ENCODE measurements around the gene NFIA.

The NFIA gene

DNA sequence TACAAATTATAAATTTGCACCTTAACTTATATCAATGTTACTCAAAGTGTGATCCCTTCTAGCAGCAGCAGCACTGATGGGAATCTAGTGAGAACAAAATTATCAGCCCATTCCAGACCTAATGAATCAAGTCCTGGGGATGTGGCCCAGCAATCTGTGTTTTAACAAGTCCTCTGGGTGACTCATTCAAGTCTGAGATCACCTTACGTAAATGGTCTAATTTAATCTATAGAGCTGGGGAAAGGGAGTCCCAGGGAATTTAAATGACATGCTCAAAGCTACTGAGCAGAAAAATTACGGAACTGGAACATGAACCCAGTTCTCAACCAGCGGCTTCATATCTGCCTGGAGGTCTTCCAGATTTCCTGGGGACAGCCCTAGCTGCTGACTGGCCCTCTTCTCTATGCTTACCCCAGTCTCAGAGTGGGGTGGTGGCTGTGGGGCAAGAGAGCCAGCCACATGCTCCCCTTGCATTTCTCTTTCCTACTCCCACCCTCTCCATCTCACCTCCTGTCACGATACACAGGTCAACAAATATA, 422.6 kb downstream of the NFIA start:
- H3K9me3 ChIP-seq (ENCODE audit: control insufficient read depth, insufficient read depth, low read depth, low read length), result no peaks in the 10 kb centered on the region
- no peak overlapping the region for H3K4me3 ChIP-seq (ENCODE audit: low read depth, low read length)
- no peaks in the 10 kb centered on the region for H3K36me3 ChIP-seq (ENCODE audit: control insufficient read depth in 2 of 2, insufficient read depth in 1 of 2, low read length in 2 of 2)
- H3K4me1 ChIP-seq (ENCODE audit: control insufficient read depth, insufficient read depth, low read length), result no peaks in the 10 kb centered on the region
- CTCF ChIA-PET, result interaction anchor here (1.1 kb wide), 1 partner anchor 51 kb away, joined by 4 read pairs; no protein-coding TSS in a partner anchor
- POLR2A ChIA-PET, result no interaction called here
- H3K27ac ChIP-seq (ENCODE audit: extremely low read depth, low read depth, low read length), result no peak overlapping the region
- TF ChIP-seq ZNF112 (tag by site-specific recombination; IDR thresholded peaks at IDR 0.05) (no peak), MYNN (tag by site-specific recombination; IDR thresholded peaks at IDR 0.05; ENCODE audit: borderline replicate concordance) (no peak), ZNF184 (tag by site-specific recombination; IDR thresholded peaks at IDR 0.05) (peak; percentile 81), ZNF677 (tag by site-specific recombination; IDR thresholded peaks at IDR 0.05) (no peak), ZNF701 (tag by site-specific recombination; IDR thresholded peaks at IDR 0.05) (no peak), ZNF544 (tag by site-specific recombination; IDR thresholded peaks at IDR 0.05) (no peak), ZNF48 (tag by site-specific recombination; IDR thresholded peaks at IDR 0.05) (no peak), EGR2 (tag by site-specific recombination; IDR thresholded peaks at IDR 0.05; ENCODE audit: low read depth) (no peak), GLIS1 (tag by site-specific recombination; IDR thresholded peaks at IDR 0.05) (0 out of 2 replicates have a peak, but pooled peaks have one; percentile 34), HOXA7 (CRISPR knock-in tag; IDR thresholded peaks at IDR 0.05; ENCODE audit: borderline replicate concordance) (no peak), ZFP69B (tag by site-specific recombination; IDR thresholded peaks at IDR 0.05) (0 out of 2 replicates have a peak, but pooled peaks have one; percentile 15), ZNF624 (tag by site-specific recombination; IDR thresholded peaks at IDR 0.05) (no peak), ZNF248 (tag by site-specific recombination; IDR thresholded peaks at IDR 0.05) (no peak), BCL11A (tag by site-specific recombination; IDR thresholded peaks at IDR 0.05; ENCODE audit: low read depth) (no peak), ZFP3 (tag by site-specific recombination; IDR thresholded peaks at IDR 0.05; ENCODE audit: low read depth) (no peak), ZXDB (tag by site-specific recombination; IDR thresholded peaks at IDR 0.05) (peak; percentile 35; the same call in 1 of the 2 replicates), SP3 (tag by site-specific recombination; IDR thresholded peaks at IDR 0.05) (no peak), GLIS2 (tag by site-specific recombination; IDR thresholded peaks at IDR 0.05) (no peak), KLF1 (tag by site-specific recombination; IDR thresholded peaks at IDR 0.05) (no peak), ZBTB7A (tag by site-specific recombination; IDR thresholded peaks at IDR 0.05; ENCODE audit: low read depth) (no peak), ZNF169 (tag by site-specific recombination; IDR thresholded peaks at IDR 0.05) (no peak), ZNF600 (tag by site-specific recombination; IDR thresholded peaks at IDR 0.05) (0 out of 2 replicates have a peak, but pooled peaks have one; percentile 33)
- TF ChIP-seq, protein P1, sequence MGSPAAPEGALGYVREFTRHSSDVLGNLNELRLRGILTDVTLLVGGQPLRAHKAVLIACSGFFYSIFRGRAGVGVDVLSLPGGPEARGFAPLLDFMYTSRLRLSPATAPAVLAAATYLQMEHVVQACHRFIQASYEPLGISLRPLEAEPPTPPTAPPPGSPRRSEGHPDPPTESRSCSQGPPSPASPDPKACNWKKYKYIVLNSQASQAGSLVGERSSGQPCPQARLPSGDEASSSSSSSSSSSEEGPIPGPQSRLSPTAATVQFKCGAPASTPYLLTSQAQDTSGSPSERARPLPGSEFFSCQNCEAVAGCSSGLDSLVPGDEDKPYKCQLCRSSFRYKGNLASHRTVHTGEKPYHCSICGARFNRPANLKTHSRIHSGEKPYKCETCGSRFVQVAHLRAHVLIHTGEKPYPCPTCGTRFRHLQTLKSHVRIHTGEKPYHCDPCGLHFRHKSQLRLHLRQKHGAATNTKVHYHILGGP (tag by site-specific recombination; IDR thresholded peaks at IDR 0.05), result no peak
- TF ChIP-seq, protein P2, sequence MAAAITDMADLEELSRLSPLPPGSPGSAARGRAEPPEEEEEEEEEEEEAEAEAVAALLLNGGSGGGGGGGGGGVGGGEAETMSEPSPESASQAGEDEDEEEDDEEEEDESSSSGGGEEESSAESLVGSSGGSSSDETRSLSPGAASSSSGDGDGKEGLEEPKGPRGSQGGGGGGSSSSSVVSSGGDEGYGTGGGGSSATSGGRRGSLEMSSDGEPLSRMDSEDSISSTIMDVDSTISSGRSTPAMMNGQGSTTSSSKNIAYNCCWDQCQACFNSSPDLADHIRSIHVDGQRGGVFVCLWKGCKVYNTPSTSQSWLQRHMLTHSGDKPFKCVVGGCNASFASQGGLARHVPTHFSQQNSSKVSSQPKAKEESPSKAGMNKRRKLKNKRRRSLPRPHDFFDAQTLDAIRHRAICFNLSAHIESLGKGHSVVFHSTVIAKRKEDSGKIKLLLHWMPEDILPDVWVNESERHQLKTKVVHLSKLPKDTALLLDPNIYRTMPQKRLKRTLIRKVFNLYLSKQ (tag by site-specific recombination; IDR thresholded peaks at IDR 0.05; ENCODE audit: borderline replicate concordance), result no peak
- TF ChIP-seq, protein P3, sequence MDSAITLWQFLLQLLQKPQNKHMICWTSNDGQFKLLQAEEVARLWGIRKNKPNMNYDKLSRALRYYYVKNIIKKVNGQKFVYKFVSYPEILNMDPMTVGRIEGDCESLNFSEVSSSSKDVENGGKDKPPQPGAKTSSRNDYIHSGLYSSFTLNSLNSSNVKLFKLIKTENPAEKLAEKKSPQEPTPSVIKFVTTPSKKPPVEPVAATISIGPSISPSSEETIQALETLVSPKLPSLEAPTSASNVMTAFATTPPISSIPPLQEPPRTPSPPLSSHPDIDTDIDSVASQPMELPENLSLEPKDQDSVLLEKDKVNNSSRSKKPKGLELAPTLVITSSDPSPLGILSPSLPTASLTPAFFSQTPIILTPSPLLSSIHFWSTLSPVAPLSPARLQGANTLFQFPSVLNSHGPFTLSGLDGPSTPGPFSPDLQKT (IDR thresholded peaks at IDR 0.05; ENCODE audit: borderline replicate concordance, low read depth, low read length), result no peak
- TF ChIP-seq, protein P4, sequence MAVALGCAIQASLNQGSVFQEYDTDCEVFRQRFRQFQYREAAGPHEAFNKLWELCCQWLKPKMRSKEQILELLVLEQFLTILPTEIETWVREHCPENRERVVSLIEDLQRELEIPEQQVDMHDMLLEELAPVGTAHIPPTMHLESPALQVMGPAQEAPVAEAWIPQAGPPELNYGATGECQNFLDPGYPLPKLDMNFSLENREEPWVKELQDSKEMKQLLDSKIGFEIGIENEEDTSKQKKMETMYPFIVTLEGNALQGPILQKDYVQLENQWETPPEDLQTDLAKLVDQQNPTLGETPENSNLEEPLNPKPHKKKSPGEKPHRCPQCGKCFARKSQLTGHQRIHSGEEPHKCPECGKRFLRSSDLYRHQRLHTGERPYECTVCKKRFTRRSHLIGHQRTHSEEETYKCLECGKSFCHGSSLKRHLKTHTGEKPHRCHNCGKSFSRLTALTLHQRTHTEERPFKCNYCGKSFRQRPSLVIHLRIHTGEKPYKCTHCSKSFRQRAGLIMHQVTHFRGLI (tag by site-specific recombination; IDR thresholded peaks at IDR 0.05), result no peak
- TF ChIP-seq, protein P5, sequence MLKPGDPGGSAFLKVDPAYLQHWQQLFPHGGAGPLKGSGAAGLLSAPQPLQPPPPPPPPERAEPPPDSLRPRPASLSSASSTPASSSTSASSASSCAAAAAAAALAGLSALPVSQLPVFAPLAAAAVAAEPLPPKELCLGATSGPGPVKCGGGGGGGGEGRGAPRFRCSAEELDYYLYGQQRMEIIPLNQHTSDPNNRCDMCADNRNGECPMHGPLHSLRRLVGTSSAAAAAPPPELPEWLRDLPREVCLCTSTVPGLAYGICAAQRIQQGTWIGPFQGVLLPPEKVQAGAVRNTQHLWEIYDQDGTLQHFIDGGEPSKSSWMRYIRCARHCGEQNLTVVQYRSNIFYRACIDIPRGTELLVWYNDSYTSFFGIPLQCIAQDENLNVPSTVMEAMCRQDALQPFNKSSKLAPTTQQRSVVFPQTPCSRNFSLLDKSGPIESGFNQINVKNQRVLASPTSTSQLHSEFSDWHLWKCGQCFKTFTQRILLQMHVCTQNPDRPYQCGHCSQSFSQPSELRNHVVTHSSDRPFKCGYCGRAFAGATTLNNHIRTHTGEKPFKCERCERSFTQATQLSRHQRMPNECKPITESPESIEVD (tag by site-specific recombination; IDR thresholded peaks at IDR 0.05), result 0 out of 2 replicates have a peak, but pooled peaks have one; percentile 13
- TF ChIP-seq, protein P6, sequence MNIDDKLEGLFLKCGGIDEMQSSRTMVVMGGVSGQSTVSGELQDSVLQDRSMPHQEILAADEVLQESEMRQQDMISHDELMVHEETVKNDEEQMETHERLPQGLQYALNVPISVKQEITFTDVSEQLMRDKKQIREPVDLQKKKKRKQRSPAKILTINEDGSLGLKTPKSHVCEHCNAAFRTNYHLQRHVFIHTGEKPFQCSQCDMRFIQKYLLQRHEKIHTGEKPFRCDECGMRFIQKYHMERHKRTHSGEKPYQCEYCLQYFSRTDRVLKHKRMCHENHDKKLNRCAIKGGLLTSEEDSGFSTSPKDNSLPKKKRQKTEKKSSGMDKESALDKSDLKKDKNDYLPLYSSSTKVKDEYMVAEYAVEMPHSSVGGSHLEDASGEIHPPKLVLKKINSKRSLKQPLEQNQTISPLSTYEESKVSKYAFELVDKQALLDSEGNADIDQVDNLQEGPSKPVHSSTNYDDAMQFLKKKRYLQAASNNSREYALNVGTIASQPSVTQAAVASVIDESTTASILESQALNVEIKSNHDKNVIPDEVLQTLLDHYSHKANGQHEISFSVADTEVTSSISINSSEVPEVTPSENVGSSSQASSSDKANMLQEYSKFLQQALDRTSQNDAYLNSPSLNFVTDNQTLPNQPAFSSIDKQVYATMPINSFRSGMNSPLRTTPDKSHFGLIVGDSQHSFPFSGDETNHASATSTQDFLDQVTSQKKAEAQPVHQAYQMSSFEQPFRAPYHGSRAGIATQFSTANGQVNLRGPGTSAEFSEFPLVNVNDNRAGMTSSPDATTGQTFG (tag by site-specific recombination; IDR thresholded peaks at IDR 0.05; ENCODE audit: borderline replicate concordance), result no peak

Measured in HEK293 (cell line).